Stimulated activated CD8-positive, alpha-beta memory T cell treated with anti-CD3 and anti-CD28 coated beads, Interleukin-7, amount 100 ng/mL, for 48 hours (primary cell): Measurements from ENCODE around the gene PRPS2.

ENCODE experiments used
- DNase-seq, 2 donors: peaks; one replicate each; pipeline ENCODE4 v3.0.0-alpha.2; 2020; ENCODE audit warnings: low read depth in 1 of 2; ENCODE audit errors: extremely low read depth in 1 of 2

PRPS2 gene

GRCh38 chrX:12791257-12792228 is at the start of gene PRPS2:
PRPS2 (plus strand) TSS chrX:12791412; CDS start chrX:12791498, 86 bp downstream.
- peak; percentile 40 to 64 for DNase-seq

DNA sequence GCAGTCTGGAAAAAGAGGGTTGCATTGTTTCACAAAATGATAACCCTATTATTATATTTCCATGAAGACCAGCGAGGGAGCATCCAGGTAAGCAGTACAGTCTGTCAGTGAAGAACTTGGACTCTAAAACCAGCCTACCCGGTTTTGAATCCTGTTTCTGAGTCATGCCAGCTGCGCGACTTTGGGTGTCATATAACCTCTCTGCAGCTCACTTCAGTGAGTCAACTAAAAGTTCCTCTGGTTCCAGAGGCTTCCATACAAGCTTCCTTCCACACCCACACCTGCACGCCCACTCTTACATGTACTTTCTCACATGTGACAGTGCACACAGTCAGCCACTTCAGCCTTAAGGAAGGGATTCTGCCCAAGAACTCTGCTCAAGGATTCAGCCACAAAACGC is 49.8 kb upstream of the PRPS2 start:
- no peak for DNase-seq

DNA sequence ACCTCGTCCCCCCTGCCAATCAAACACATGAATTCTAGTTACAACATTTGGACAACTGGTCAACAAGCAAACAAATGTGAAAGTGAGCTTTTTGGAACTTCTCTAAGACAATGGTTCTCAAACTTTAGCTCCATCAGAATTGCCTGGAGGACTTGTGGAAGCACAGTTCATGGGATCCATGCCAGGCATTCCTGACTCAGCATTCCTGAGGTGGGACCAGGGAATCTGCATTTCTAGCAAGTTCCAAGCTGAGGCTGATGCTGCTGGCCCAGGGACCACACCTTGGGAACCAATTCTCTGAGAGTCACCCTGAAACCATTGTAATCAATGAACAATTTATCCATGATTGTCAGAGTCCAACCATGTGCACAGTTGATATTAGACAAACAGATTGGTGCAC is 43.8 kb upstream of the PRPS2 start:
- no peak for DNase-seq

DNA sequence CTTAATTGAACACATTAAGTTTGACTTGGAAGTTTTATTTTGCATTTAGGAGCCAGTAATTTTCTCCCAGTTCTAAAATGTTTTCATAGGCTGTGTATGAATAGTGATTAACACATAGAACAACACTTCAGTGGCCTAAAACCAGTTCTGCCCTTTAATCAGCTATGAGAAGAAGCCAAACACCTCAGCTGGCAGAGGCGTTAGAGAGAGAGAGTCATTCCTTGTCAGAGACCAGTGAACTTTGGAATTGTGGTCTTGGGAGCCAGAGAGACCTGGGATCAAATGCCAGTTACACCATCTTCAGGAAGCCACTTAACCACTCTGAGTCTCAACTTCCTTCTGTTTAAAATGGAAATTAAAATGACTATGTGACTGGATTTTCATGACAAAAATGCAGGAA is 39.3 kb upstream of the PRPS2 start:
- DNase-seq: no peak

GRCh38 chrX:12753366-12753765 is 37.8 kb upstream of the PRPS2 start:
- no peak for DNase-seq

- no peak for DNase-seq
These were observed 32.9 kb upstream of the PRPS2 start for GRCh38 chrX:12758291-12758690.

- no peak for DNase-seq
These were observed 23.4 kb upstream of the PRPS2 start for GRCh38 chrX:12767856-12768255.

DNA sequence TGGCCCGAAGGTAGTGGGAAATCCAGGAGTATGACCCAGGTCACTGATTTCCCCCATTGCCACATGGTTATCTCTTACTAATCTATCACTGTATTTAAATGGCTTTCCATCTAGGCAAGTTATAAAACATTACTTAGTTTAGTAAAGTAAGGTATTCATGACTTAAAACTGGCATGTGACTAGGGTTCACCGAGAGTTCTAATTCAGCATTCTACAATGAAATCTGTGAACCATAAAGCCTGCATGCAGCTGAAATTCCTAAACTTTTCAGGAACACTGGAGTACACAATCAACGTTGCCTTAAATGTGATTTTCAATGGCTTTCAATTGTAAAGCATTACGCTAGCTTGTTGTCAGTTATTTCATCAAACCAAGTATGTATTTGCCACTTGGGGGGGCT is 22.7 kb upstream of the PRPS2 start:
- no peak for DNase-seq

DNA sequence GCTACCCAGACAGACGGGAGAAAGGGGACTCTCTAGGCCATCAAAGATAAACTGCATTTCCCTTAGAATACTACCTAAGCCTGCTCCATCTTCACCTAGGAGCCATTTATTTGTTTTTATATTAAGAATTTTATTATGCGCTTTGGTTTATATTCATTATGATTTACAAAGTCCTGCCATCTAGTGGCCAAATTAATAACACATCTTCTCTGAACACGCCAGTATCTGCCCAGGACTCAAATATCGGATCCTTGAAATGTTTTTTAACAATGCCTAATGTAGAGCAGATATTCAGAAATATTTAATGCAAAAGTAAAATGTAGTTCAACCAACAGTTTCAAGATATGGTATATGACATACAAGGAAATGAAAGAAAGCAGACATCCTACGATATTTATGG is 20.8 kb upstream of the PRPS2 start:
- no peak for DNase-seq

- DNase-seq: peak; percentile 41 to 42
These were observed 19.7 kb upstream of the PRPS2 start for GRCh38 chrX:12771445-12772069.

- no peak for DNase-seq
These were observed 13.5 kb upstream of the PRPS2 start for GRCh38 chrX:12777670-12778069.

GRCh38 chrX:12779534-12779933 is 11.7 kb upstream of the PRPS2 start:
- DNase-seq: no peak

DNA sequence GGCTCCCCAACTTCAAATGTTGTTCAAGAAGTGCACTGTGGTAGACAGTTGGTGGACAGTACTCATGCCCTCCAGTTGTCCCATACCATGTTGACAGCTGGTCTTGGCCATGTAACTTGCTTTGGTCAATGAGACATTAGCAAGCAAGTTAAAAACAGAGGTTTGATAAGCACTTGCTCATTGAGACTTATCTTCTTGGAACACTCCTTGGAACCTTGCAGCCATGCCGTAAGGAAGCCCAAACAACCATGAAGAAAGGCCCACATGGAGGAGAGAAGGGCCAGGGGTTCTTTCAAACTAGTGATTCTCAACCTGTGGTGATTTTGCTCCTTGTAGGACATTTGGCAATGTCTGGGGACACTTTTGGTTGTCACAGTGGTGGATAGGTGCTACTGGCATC is 2.6 kb upstream of the PRPS2 start:
- DNase-seq: no peak

DNA sequence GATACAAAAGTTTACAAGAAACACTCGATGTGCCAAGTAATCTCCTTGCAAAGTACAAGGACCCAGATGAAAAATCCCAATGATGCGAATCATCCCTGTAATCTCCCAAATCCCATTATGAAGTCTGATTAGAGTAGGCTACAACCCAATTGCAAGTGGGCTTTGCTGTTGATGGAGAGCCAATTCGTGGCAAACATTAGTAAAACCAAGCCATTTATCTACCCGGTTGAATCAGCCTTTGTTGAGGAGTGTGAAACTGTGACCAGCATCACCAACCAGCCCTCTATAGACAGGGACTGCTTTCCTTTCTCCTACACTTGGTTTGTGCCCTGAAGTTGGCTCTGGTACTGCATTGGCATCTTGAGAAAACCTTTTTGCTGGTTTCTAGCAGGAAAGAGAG is 1.2 kb upstream of the PRPS2 start:
- DNase-seq: no peak

DNA sequence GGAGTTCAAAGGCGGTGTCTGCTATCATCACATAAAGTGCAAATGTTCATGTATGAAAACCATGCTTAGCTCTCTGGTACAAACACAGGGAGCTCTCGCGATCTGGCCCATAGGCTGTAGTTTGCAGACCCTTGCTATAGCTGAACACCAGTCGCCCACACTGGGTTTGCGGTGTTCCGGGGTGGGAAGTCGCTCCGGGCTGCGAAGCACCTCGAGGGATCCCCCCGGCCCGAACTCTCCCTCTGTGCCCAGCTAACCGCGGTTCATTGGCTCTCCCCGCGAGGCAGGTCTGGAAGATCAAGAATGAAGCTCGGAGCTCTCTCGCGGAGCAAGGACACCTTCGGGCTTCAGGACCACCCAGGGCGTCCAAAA is 341 bp upstream of the PRPS2 start:
- no peak for DNase-seq

DNA sequence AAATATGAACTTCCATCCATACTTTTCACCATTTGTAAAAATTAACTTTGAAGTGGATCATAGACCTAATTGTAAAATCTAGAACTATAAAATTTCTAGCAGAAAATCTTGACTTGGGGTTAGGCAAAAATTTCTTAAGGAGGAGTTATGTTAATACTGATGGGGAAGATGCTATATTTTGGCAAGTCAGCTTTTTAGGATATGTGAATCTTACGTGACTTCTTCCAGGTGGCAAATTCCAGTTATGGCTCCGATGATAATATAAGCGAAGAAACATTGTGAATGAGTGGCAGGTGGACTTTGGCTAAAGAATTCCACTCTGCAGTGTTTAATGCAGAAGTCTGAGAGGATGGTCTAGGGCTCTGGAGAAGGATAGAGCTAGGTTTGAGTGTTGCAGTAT is 1.5 kb downstream of the PRPS2 start:
- DNase-seq: no peak

- no peak for DNase-seq
These were observed 3.4 kb downstream of the PRPS2 start for GRCh38 chrX:12794654-12795053.

- no peak for DNase-seq
These were observed 7.4 kb downstream of the PRPS2 start for GRCh38 chrX:12798601-12799000.

DNA sequence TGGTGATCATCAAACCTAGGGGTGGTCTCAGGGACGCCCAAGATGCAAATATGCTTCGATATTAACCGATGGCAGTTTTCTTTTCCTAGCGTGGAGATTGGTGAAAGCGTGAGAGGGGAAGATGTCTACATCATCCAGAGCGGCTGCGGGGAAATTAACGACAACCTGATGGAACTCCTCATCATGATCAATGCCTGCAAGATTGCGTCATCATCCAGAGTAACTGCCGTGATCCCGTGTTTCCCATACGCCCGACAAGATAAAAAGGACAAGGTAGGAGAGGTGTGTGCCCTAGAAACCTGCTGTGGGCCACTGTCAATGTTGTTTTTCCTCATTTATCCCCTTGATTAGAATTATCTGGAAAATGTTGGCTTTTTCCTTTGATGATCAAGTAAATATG is 7.9 kb downstream of the PRPS2 start:
- DNase-seq: no peak

- DNase-seq: no peak
These were observed 11.5 kb downstream of the PRPS2 start for GRCh38 chrX:12802741-12803140.

DNA sequence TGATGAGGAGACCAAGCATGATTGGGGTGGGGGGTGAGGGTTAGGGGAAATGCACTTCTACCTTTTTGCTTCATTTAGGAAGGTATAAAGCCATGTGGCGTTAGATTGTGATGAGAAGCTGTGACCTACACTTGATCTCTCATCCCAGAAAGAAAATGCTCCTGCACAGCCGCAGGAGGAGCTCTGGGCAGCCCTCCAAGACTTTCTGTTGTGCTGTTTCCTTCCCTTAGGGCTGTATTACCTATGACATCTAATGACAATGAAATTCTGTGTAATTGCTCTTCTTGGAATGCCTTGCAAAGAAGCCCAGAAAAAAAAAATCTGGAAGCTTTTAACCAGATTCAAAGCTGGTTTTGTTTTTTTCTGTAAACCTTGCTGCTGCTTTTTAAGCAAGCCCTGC is 13.4 kb downstream of the PRPS2 start:
- DNase-seq: no peak

- no peak for DNase-seq
These were observed 14.1 kb downstream of the PRPS2 start for GRCh38 chrX:12805333-12805732.
